Measurements from ENCODE around the gene SIN3B. TPM values are rescaled to one million over a fixed set of nuclear protein-coding genes. Genes with fewer than 3 reads are reported as not detected.

SIN3B gene
- 54.7 and 64.3 TPM in 2 replicates for total RNA-seq

GRCh38 chr19:16829010-16829821 is at the start of gene SIN3B:
SIN3B (plus strand) TSS chr19:16829398; CDS start chr19:16829421, 23 bp downstream.

GRCh38 chr19:16888629-16889365 is 59.6 kb downstream of the SIN3B start, which contains the start of gene F2RL3:
F2RL3 (plus strand) TSS chr19:16888999; CDS start chr19:16889190, 191 bp downstream.

Small RNA genes within 50 kb of the gene (small RNA-seq; reads per million reads assigned to genes)
- gene AC008737.3 (not detected), gene RN7SL823P (not detected), gene RN7SL835P (not detected)

Other genes with a start within 250 kb of the SIN3B start
- gene MED26, start 201.2 kb upstream of the SIN3B start, total RNA-seq, result 6.5 and 8.0 TPM in 2 replicates
- 45.9 and 51.7 TPM in 2 replicates for gene SMIM7, start 169.3 kb upstream of the SIN3B start, total RNA-seq
- gene TMEM38A, start 168.3 kb upstream of the SIN3B start, total RNA-seq, result 2.3 and 2.6 TPM in 2 replicates
- gene NWD1, start 109.6 kb upstream of the SIN3B start, total RNA-seq, result not detected in 2 replicates
- 2.4 and 2.7 TPM in 2 replicates for gene F2RL3, start 59.6 kb downstream of the SIN3B start, total RNA-seq
- gene CPAMD8, start 197.4 kb downstream of the SIN3B start, total RNA-seq, result 0.22 and 0.66 TPM in 2 replicates
- 8.3 and 8.8 TPM in 2 replicates for gene HAUS8, start 246.1 kb downstream of the SIN3B start, total RNA-seq
- gene MYO9B, start 246.4 kb downstream of the SIN3B start, total RNA-seq, result 88.3 and 94.1 TPM in 2 replicates

All from thoracic aorta endothelial cell (primary cell).